K562 (cell line): ENCODE data around the gene HLA-F. TPM values are rescaled to one million over a fixed set of nuclear protein-coding genes. Genes with fewer than 3 reads are reported as not detected.

Experiments used
- ATAC-seq: fragments of 200-7000 bp; cut with Tn5 transposase; 3 replicates; pipeline ENCODE4 v1.9.1; 2020; ENCODE audit warnings: moderate library complexity
- BruUV-seq: library from RNA; stranded (reverse); fragments of 400-500 nt; replicated peaks from 2 replicates; lab custom pipeline; 2021; lab: Mats Ljungman, UMichigan
- CTCF ChIA-PET: fragments of 300-600 bp; formaldehyde crosslinking; extraction: SDS; loops from one replicate; lab custom pipeline; 2021; ENCODE audit warnings: low intra/inter-chr PET ratio; lab: Yijun Ruan, JAX
- POLR2A ChIA-PET: fragments of 300-600, 350-650 bp; sonication (Branson Sonifier 250); formaldehyde crosslinking; extraction: SDS; loops from one replicate; lab custom pipeline; 2021; ENCODE audit warnings: antibody characterized with exemption, inconsistent platforms; lab: Yijun Ruan, JAX
- DNase-seq, 4 experiments: peaks; one replicate each; pipeline versions ENCODE4 v3.0.0 to v3.0.0-alpha.2; 2011 to 2018; ENCODE audit warnings: low spot score in 3 of 4, mixed read lengths in 3 of 4; ENCODE audit errors: extremely low read depth in 1 of 4
- FAIRE-seq: peaks from 2 replicates; lab custom pipeline; 2011; peaks lifted over from hg19 to GRCh38; lab: Jason Lieb, UNC
- H2AFZ ChIP-seq: 2 replicates; pipeline ENCODE4 v1.6.0; 2011; ENCODE audit warnings: low read depth, low read length, control low read depth, inconsistent platforms
- H3K27ac ChIP-seq: fragments of 200-600 bp; 3 replicates; pipeline ENCODE4 v1.8.0; 2011; ENCODE audit warnings: low read depth, mild to moderate bottlenecking, control low read depth, inconsistent platforms, low read length, moderate library complexity, mixed read lengths; ENCODE audit errors: extremely low read depth
- H3K27me3 ChIP-seq, 2 experiments: fragments of 300-600 bp in 1 of 2; 2 replicates in 1 of 2; 3 replicates in 1 of 2; pipeline versions ENCODE4 v1.6.0 to v1.8.0; 2011; ENCODE audit warnings: inconsistent platforms in 2 of 2, low read length in 2 of 2, mild to moderate bottlenecking in 1 of 2, mixed read lengths in 1 of 2, moderate library complexity in 1 of 2; ENCODE audit not compliant: control insufficient read depth in 2 of 2, insufficient read depth in 2 of 2
- H3K36me3 ChIP-seq: fragments of 300-600 bp; 3 replicates; pipeline ENCODE4 v1.8.0; 2011; ENCODE audit warnings: mild to moderate bottlenecking, low read length, inconsistent platforms; ENCODE audit not compliant: control insufficient read depth, insufficient read depth
- H3K4me1 ChIP-seq, 2 experiments: fragments of 200-600 bp in 1 of 2; replicated peaks in 1 of 2; 2 replicates in 1 of 2; 3 replicates in 1 of 2; pipeline versions ENCODE4 v1.5.1 to v1.8.0; 2011; ENCODE audit warnings: inconsistent platforms in 2 of 2, low read length in 2 of 2, mild to moderate bottlenecking in 1 of 2, mixed read lengths in 1 of 2, moderate library complexity in 1 of 2; ENCODE audit not compliant: control insufficient read depth in 2 of 2, insufficient read depth in 2 of 2
- H3K4me2 ChIP-seq: 2 replicates; pipeline ENCODE4 v1.6.1; 2011; ENCODE audit warnings: low read length, control low read depth, inconsistent platforms, mixed read lengths; ENCODE audit not compliant: insufficient read depth
- H3K4me3 ChIP-seq: fragments of 200-600 bp; sonication (generic), shearing (Covaris generic); 2 replicates; pipeline ENCODE4 v1.5.1; 2016; ENCODE audit warnings: control low read depth, inconsistent platforms
- H3K79me2 ChIP-seq: fragments of 200-600 bp; 3 replicates; pipeline ENCODE4 v1.8.0; 2011; ENCODE audit warnings: low read length, inconsistent platforms; ENCODE audit not compliant: control insufficient read depth, insufficient read depth
- H3K9ac ChIP-seq, 2 experiments: 2 replicates each; pipeline versions ENCODE4 v1.6.0 to v1.6.1; 2011; ENCODE audit warnings: low read depth in 2 of 2, low read length in 2 of 2, control low read depth in 1 of 2, inconsistent platforms in 1 of 2, mild to moderate bottlenecking in 1 of 2, mixed read lengths in 1 of 2; ENCODE audit not compliant: insufficient read depth in 1 of 2
- H3K9me1 ChIP-seq: one replicate; pipeline ENCODE4 v1.6.0; 2011; ENCODE audit warnings: inconsistent platforms, mild to moderate bottlenecking, low read length, moderate library complexity; ENCODE audit not compliant: control insufficient read depth, insufficient read depth
- H3K9me3 ChIP-seq: replicated peaks from 2 replicates; pipeline ENCODE4 v1.5.1; 2011; ENCODE audit warnings: low read depth, low read length, inconsistent platforms; ENCODE audit not compliant: control insufficient read depth, insufficient read depth
- H4K20me1 ChIP-seq: replicated peaks from 2 replicates; pipeline ENCODE4 v1.6.1; 2011; ENCODE audit warnings: low read length, inconsistent platforms, mixed read lengths; ENCODE audit not compliant: control insufficient read depth, insufficient read depth
- BRF1 ChIP-seq: IDR thresholded peaks from 3 replicates; pipeline ENCODE4 v1.6.1; 2011; ENCODE audit warnings: borderline replicate concordance, mild to moderate bottlenecking; ENCODE audit not compliant: insufficient read length; ENCODE audit errors: extremely low read depth
- HEY1 ChIP-seq: fragments of 250-450 bp; sonication (Bioruptor Pico); IDR thresholded peaks from 2 replicates; pipeline ENCODE4 v1.5.0; 2020; ENCODE audit warnings: mild to moderate bottlenecking, moderate library complexity, borderline replicate concordance
- NFYB ChIP-seq: IDR thresholded peaks from 2 replicates; pipeline ENCODE4 v1.6.1; 2011; ENCODE audit warnings: mild to moderate bottlenecking, moderate library complexity; ENCODE audit not compliant: insufficient read length; ENCODE audit errors: extremely low read depth
- PTTG1 ChIP-seq: fragments of 450-650 bp; IDR thresholded peaks from 2 replicates; pipeline ENCODE4 v1.6.1; 2016; ENCODE audit warnings: low read depth, mild to moderate bottlenecking, missing genetic modification characterization, missing compliant biosample characterization
- RFX5 ChIP-seq: IDR thresholded peaks from 2 replicates; pipeline ENCODE4 v1.6.1; 2011; ENCODE audit warnings: low read depth, mild to moderate bottlenecking, improper control_type of control experiment, low read length
- SIX5 ChIP-seq, 2 experiments: IDR thresholded peaks; 2 replicates each; pipeline ENCODE4 v1.6.1; 2011; ENCODE audit warnings: low read length in 2 of 2, borderline replicate concordance in 1 of 2, low read depth in 1 of 2, mild to moderate bottlenecking in 1 of 2, moderate library complexity in 1 of 2; ENCODE audit not compliant: insufficient read depth in 1 of 2
- SP1 ChIP-seq: sonication (generic); formaldehyde crosslinking; IDR thresholded peaks from 2 replicates; pipeline ENCODE4 v1.8.1; 2022; ENCODE audit warnings: mild to moderate bottlenecking, missing genetic modification reagents
- TRIM25 ChIP-seq: fragments of 450-650 bp; IDR thresholded peaks from 2 replicates; pipeline ENCODE4 v1.7.0; 2016; ENCODE audit warnings: borderline replicate concordance
- XRCC3 ChIP-seq: fragments of 450-650 bp; IDR thresholded peaks from 2 replicates; pipeline ENCODE4 v1.6.1; 2017; ENCODE audit warnings: mild to moderate bottlenecking, moderate library complexity
- ZBTB34 ChIP-seq: fragments of 250-450 bp; sonication (Bioruptor Pico); IDR thresholded peaks from 2 replicates; pipeline ENCODE4 v1.8.0; 2021; ENCODE audit warnings: mild to moderate bottlenecking, moderate library complexity
- ZNF224 ChIP-seq: sonication (generic); formaldehyde crosslinking; IDR thresholded peaks from 2 replicates; pipeline ENCODE4 v1.8.0; 2022; ENCODE audit warnings: mild to moderate bottlenecking, missing genetic modification reagents
- ZNF41 ChIP-seq: fragments of 250-450 bp; sonication (Bioruptor Pico); conservative IDR thresholded peaks from 2 replicates; pipeline ENCODE4 v1.4.0; 2020; ENCODE audit warnings: mild to moderate bottlenecking
- WGBS: fragments of 100-300 bp; shearing (Covaris generic); methylation state at CpG from one replicate; pipeline ENCODE4 v1.1.6; 2016; ENCODE audit warnings: low coverage, mixed read lengths; ENCODE audit not compliant: insufficient coverage; ENCODE audit errors: missing lambda C conversion rate; 5-methylcytosine and 5-hydroxymethylcytosine counted together
- in situ Hi-C: fragments of 300-500 bp; cut with MboI; formaldehyde crosslinking; loops from 4 replicates; pipeline ENCODE4 v1.15.0; 2018; ENCODE audit warnings: inconsistent platforms, mixed read lengths
- intact Hi-C: fragments of 100-400 bp; cut with micrococcal nuclease; formaldehyde crosslinking; loops from 2 replicates; pipeline ENCODE4 v1.14.2; 2022
- polyA plus RNA-seq, 8 experiments: library from polyadenylated mRNA; depleted of rRNA in 4 of 8; stranded (reverse) in 5 of 8; unstranded in 3 of 8; fragments of >200 nt; fragmentation: Nextera tagmentation in 2 of 8; fragmentation: Illumina TruSeq in 1 of 8; extraction: Ambion mirVana in 2 of 8; extraction: Trizol in 1 of 8; gene quantifications; 2 replicates each; pipeline versions ENCODE4 v1.2.1 to v1.2.3, GENCODE V29; 2011 to 2014; ENCODE audit warnings: inconsistent platforms in 1 of 8, missing spikeins in 1 of 8
- total RNA-seq, 7 experiments: library from RNA; depleted of rRNA in 6 of 7; stranded (reverse); fragments of >200 nt in 6 of 7; fragmentation: Illumina TruSeq in 2 of 7; extraction: Trizol in 2 of 7; gene quantifications; 2 replicates each; pipeline versions ENCODE4 v1.2.1 to v1.2.3, GENCODE V29; 2011 to 2021; ENCODE audit warnings: low replicate concordance in 1 of 7

The HLA-F gene
- total and polyA plus RNA-seq, 9 of the 15 experiments (the other 6 are each of a cell fraction or from before 2014, with no cell fraction given), result 0.40 to 0.76 (median 0.46) TPM; not detected in 6

DNA sequence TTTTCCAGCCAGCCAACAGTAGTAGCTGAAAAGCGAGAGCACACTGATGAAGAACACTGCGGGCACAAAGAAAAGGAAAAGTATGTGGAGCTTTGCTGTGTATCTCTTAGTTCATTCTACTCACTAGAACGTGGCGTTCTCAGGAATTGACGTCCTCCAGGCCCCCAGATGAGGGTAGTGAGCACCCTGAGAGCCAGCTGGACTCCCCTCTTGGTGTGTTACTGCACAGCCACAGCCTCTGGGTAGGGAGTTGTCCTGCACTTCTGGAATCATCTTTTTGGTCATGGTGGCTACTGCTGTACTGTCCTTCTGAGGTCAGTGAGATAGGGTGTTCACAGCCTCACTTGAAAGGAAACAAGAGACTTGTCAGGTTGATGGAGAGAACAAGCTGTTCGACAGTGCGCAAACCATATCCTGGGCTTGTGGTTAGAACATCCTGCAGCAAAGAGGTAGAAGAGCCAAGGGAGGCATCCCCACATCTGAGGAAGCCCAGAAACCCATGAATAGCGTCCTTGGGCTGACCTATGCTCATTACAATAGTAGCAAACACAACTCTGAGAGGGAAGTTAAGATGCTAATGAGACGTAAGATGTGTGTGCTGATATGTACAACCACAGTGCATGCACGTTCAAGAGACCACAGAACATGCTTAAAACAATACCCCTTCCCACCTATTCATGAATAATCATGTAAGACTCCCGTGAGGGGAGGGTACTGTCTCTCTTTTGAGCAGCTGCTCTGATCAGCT, 14.6 kb upstream of the HLA-F start:
- 10% methylated on average over 11 of the region's 11 CpGs for WGBS
- in situ Hi-C loops, result no loop called here
- no peaks in the 10 kb centered on the region for H3K4me1 ChIP-seq

More for the DNA sequence above, 14.6 kb upstream of the HLA-F start:
- TF ChIP-seq NFYB, result no peak
- TF ChIP-seq SIX5 (IDR thresholded peaks at IDR 0.05; ENCODE audit: borderline replicate concordance in 1 of 2, insufficient read depth in 1 of 2, low read depth in 1 of 2, low read length in 2 of 2), result no peak
- no peak for TF ChIP-seq ZBTB34 (CRISPR knock-in tag)
- no peak for TF ChIP-seq ZNF224
- TF ChIP-seq RFX5, result no peak
- TF ChIP-seq TRIM25, result no peak
- TF ChIP-seq BRF1, result no peak
- no peak for TF ChIP-seq XRCC3
- TF ChIP-seq SP1, result no peak
- TF ChIP-seq ZNF41 (CRISPR knock-in tag), result no peak
- TF ChIP-seq HEY1, result no peak
- TF ChIP-seq PTTG1 (tag), result no peak
- ATAC-seq, result no peak
- Histone ChIP-seq H3K79me2 (no peaks in the 10 kb centered on the region), H3K27me3 (peaks cover 6 to 32% of the 10 kb centered on the region in 2 experiments; a peak in 3 of 5 replicates), H3K9me1 (no peaks in the 10 kb centered on the region), H3K27ac (no peak overlapping the region), H3K4me3 (no peak overlapping the region), H3K36me3 (no peaks in the 10 kb centered on the region), H3K9ac (no peak overlapping the region), H2AFZ (no peak overlapping the region), H3K9me3 (no peaks in the 10 kb centered on the region), H4K20me1 (no peaks in the 10 kb centered on the region), H3K4me2 (peak overlapping the region; percentile 42)
- no TSS peak for BruUV-seq
- POLR2A ChIA-PET, result interaction anchor here (0.7 kb wide), 2 partner anchors 17 to 306 kb away, joined by 3 read pairs; no protein-coding TSS in a partner anchor
- CTCF ChIA-PET, result no interaction called here
- FAIRE-seq, result no peak
- intact Hi-C loops, result loop anchor here (5.0 kb wide), 1 partner anchor 304 kb away; no protein-coding TSS in a partner anchor
- no peak for DNase-seq
